HG03457 (cell line): ENCODE measurements around the gene TMEM132E.

Experiments used
- ATAC-seq: cut with Tn5 transposase; IDR thresholded peaks from one replicate; pipeline ENCODE4 v1.9.1; 2021; ENCODE audit warnings: moderate number of reproducible peaks; ENCODE audit not compliant: unreplicated experiment

TMEM132E gene

GRCh38 chr17:34633760-34634159 is 54.4 kb downstream of the TMEM132E start:
- no peak for ATAC-seq

- ATAC-seq = no peak
These were observed 55.3 kb downstream of the TMEM132E start for GRCh38 chr17:34634551-34635160.

- ATAC-seq = no peak
These were observed 56.5 kb downstream of the TMEM132E start for GRCh38 chr17:34635876-34636275.

- no peak for ATAC-seq
These were observed 57.7 kb downstream of the TMEM132E start for GRCh38 chr17:34637041-34637547.

GRCh38 chr17:34637548-34638525 is 58.5 kb downstream of the TMEM132E start:
- no peak for ATAC-seq

DNA sequence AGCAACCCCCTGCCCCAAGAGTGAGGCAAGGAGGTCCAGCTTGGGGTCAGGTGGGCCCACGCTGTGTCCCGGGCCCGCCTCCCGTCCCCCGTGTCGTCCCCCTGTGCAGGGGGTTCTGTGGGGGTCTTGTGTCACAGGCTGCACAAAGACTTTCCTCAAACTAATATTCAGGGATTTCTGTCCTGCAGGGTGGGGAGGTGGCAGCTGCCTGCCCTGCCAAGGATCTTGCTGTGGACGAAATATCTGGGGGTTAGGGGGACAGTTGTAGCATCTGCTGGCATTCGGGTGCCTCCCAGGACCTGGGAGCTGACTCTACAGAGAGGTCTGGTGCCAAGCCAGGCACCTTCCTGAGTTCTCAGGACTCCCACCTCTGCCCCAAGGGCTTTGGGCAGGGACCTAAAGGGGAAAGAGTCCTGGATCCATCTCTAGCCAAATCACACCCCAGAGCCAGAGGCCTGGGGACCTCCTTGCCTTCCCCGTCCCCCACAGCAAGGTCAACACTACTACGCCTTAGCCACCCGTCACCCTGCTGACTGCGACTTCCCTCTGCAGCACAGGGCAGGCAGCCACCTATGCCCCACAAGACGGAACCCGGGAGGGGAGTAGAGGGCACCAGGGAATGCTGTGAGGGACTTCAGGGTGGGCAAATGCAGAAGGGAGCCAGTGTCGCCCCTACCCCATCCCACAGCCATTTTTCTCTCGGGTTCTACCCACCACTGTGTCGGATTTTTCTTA is 59.3 kb downstream of the TMEM132E start:
- ATAC-seq = no peak

DNA sequence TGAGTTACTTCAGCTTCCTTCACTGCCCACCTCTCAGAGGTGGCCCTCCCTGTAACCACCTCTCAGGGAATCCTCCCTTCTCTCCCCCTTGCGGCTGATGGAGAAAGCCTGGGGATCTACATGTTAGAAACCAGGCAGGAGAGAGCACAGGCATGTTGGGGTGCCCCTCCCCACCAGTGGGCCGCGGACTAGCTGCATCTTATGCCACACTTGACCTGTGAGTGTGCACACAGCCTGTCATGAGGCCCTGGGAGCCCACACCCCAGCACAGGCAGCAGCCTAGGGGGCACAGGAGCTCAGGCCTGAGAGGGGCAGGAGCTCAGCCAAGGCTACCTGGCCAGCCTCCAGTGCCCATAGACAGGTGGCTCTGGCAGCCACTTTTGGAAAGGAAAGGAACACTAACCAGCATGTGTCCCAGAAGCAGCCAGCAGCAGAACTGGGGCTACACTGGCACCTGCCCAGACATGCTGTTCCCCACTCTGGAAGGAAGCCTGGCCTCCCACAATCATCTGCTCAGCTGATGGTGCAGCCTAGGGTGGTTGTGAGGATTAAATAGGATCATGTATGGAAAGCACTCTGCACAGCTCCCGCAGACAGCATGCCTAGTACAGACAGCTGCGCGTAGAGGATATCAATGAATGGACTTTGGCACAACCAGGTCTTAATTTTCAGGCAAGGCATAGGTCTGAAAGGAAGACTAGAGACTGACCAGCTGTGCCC is 60.5 kb downstream of the TMEM132E start:
- ATAC-seq = no peak

DNA sequence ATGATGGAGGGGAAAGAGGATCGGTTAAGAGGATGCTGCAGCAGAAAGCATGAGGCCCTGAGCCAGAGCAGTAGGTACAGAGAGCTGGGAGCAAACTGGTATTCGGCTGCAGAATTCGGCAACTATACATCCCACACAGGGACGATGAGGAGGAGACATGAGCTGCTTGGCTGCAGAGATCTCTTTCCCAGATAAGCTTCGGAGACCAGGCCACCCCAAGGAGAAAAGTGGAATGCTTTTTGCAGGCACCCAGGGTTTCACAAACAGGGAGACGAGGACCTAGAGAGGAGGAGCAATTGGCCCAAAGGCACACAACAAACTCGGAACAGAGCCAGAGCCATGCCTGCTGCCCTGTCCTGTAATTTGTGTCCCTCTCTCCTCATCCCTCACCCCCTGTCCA is 62.0 kb downstream of the TMEM132E start:
- ATAC-seq = no peak

DNA sequence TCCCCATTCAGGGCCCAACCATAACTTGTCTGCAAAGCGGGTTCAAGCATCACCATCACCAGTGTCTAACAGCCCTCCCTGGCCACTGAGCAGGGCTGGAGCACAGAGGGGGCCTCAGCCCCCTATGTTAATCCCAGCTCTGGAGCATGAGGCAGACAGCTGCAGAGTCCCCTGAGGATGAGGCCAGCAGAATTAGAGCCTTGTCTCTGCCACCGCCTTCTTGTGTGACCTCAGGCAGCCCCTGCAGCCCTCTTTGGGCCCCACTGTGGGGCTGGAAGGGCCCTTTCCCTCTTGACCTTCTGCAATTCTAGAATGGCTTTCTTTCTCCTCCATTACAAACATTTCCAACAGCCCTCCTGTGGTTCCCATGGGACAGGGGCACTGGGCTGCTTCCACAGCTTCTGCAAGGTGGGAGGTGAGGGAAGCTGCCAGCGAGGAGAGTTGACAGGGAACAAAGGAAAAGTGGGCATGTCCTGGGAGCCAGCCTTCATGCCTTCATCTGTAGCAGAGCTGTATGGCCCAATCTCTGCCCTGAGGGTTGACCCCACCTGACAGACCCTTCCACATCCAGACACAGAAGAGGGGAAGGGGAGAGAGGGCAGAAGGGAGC is 65.7 kb downstream of the TMEM132E start:
- ATAC-seq = no peak

DNA sequence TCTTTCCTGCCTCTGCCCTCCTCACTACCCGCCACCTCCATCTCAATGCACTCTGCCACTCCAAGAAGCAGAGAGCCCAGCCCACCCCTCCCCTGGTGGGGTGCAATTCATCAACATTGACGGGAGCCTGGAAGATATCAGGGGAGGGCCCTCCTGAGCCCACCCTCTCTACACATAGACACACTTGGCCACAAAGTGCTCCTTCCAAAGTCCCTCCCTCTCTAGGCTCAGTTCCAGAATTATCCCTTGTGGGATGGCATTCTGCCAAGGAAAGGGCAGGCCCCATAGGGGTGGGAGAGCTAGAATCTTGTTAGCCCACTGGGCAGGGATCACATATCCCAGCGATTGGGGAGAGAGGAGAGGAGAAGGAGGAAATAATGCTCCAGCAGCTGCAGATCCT is 66.2 kb downstream of the TMEM132E start:
- no peak for ATAC-seq

DNA sequence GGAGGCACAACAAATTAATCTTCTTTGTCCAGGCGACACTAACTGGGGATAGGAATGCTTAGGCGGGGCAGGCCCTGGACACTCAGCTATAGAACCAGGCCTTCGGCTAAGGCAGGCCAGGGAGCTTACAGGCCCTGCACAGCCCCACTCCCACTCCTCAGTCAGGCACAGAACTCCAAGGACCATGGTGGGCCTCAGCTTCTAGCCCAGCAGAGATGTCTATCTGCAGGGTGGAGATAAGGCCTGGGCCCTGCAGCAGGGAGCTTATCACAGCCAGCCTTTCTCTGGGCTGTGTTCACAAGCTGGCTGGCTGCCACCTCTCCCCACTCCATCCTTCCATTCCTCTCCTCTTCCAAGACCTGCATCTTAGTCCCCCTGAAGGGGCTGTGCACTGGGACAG is 68.1 kb downstream of the TMEM132E start:
- ATAC-seq = no peak

- no peak for ATAC-seq
These were observed 70.8 kb downstream of the TMEM132E start for GRCh38 chr17:34650051-34650750.

DNA sequence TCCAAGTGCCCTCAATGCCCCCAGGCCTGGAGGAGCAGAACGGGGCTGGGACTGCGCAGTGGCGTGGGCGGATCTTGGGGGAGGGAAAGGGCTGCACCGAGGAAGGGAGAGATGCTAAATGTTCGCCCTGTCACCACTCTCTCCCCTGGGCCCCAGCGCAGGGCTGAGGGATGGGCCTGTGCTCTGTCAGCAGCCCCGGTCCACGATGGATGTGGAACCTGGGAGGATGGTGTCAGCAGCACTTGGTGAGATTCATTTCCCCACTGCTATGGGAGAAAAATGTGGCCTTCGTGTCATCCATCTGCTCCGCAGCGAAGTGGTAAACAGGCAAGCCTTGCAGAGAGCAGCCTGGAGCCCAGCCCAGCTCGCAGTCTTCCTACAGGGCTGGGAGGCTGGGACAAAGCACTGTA is 72.0 kb downstream of the TMEM132E start:
- no peak for ATAC-seq

GRCh38 chr17:34652021-34652555 is 72.7 kb downstream of the TMEM132E start:
- no peak for ATAC-seq

- no peak for ATAC-seq
These were observed 74.1 kb downstream of the TMEM132E start for GRCh38 chr17:34653511-34653910.

DNA sequence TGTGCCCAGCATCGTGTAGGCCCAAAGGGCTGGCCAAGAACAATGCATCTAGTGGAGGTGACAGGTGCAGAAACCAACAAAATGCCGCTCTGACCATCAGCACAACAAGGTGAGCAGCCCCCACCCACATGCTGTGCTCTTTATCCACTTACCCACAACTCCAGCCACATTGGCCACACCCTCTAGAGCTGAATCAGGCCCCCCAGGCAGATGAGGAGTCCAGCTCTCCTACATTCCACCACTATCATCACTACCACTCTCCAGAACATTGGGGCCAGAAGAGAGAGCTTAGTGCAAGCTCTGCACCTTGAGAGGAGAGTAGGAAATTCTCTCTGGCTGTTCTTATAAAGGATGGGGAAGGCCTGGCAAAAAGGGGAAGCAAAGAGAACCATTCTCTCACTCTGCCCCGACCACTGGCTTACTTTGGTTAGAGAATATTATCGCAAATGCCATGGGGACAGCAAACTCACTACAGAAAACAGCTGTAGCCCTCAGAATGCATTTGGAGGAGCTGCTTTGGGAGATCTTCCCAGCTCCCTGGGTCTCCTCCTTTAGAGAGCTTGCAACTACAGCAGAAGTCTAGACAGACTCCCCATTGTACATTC is 75.0 kb downstream of the TMEM132E start:
- ATAC-seq = no peak

- no peak for ATAC-seq
These were observed 75.5 kb downstream of the TMEM132E start for GRCh38 chr17:34654881-34655276.

GRCh38 chr17:34656801-34657200 is 77.4 kb downstream of the TMEM132E start:
- ATAC-seq = no peak
